ENCODE results near the gene ARV1.
"Not testable (repeated sequence)": the region's sequence is repeated elsewhere in the genome, so short reads cannot be mapped to it uniquely, and the experiment has no call there.

The ARV1 gene

DNA sequence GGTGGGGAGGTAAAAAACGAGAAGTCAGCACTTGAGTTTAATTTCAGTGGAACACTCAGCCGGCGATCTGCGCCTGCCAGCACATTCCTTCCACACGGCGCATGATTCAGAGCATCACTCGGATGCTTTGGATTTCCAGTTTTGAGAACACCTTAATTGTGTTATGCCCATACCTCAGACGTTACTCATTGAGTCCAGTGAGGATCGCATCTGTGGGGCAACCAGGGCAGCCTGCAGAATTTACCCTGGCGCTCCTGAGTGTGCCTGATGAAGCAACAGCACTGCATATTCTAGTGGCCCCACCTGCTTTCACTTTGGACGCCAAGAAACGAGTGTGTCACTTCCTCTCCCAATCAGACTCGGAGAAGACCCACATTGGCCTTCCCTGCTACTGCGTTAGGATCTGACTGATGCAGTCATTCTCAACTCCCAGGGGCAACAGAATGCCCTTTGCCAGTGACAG lies 41.3 kb downstream of the ARV1 start:
- no peak overlapping the region for H3K4me3 Mint-ChIP-seq

DNA sequence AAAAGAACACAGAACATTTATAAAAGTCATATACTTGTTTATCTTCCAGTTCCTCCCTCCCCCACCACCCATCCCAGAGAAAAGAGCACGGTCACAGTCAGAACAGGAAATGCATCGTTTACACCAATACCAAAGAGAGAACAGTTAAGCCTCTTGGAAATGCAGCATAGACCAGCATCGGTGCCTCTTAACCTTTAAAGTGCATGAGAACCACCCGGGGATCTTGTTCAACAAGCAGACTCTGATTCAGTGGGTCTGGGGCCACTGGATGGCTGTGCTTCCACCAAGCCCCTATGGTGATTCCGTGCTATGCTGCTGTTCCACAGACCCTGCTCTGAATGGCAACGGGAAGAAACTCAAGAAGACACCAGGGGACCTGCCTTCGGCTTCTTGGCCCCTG lies 41.9 kb downstream of the ARV1 start:
- DNase-seq (no peak), ATAC-seq (no peak)
- no peaks in the 10 kb centered on the region for H3K9me3 Mint-ChIP-seq
- H3K4me1 Mint-ChIP-seq = peaks cover 6% of the 10 kb centered on the region
- no peak overlapping the region for H3K4me3 Mint-ChIP-seq
- no peaks in the 10 kb centered on the region for H3K27me3 Mint-ChIP-seq
- H3K36me3 Mint-ChIP-seq (ENCODE audit: low read depth) = peaks cover 4% of the 10 kb centered on the region
- no peak overlapping the region for H3K27ac Mint-ChIP-seq

More for the DNA sequence above, 41.3 kb downstream of the ARV1 start:
- Mint-ChIP-seq H3K9me3 (no peaks in the 10 kb centered on the region), H3K36me3 (ENCODE audit: low read depth) (peaks cover 4% of the 10 kb centered on the region), H3K27me3 (no peaks in the 10 kb centered on the region), H3K4me1 (peaks cover 6% of the 10 kb centered on the region), H3K27ac (no peak overlapping the region)
- DNase-seq (no peak), ATAC-seq (peak; percentile 50)

DNA sequence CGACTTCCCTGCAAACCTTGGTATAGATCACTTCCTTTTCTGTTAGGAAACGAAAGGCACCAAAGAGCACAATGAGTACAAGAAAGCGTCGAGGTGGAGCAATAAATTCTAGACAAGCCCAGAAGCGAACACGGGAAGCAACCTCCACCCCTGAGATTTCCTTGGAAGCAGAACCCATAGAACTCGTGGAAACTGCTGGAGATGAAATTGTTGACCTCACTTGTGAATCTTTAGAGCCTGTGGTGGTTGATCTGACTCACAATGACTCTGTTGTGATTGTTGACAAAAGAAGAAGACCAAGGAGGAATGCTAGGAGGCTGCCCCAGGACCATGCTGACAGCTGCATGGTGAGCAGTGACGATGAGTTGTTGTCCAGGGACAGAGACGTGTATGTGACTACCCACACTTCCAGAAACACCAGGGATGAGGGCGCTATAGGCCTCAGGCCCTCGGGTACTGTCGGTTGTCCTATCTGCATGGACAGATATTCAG lies 42.7 kb downstream of the ARV1 start:
- no peak overlapping the region for H3K4me3 Mint-ChIP-seq

DNA sequence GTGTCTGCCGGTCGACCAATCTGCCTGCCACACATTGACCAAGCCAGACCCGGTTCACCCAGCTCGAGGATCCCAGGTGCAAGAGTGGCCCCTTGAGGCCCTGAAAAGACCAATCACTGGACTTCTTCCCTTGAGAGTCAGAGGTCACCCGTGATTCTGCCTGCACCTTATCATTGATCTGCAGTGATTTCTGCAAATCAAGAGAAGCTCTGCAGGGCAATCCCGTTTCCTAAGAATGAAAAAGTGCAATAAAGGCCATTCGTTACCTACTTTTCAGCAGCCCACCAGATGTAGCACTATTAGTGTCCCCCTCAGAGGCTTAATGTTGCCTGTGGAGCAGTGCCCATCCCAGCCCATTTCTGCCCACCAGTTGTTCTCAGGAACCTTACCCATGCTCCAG lies 43.6 kb downstream of the ARV1 start:
- H3K27ac Mint-ChIP-seq, H3K4me3 Mint-ChIP-seq, H3K4me1 Mint-ChIP-seq: not testable (repeated sequence)

More for the DNA sequence above, 42.7 kb downstream of the ARV1 start:
- Mint-ChIP-seq H3K9me3 (no peaks in the 10 kb centered on the region), H3K27ac (no peak overlapping the region), H3K36me3 (ENCODE audit: low read depth) (peaks cover 4% of the 10 kb centered on the region), H3K27me3 (no peaks in the 10 kb centered on the region), H3K4me1 (peaks cover 6% of the 10 kb centered on the region)
- DNase-seq = no peak
- no peak for ATAC-seq

DNA sequence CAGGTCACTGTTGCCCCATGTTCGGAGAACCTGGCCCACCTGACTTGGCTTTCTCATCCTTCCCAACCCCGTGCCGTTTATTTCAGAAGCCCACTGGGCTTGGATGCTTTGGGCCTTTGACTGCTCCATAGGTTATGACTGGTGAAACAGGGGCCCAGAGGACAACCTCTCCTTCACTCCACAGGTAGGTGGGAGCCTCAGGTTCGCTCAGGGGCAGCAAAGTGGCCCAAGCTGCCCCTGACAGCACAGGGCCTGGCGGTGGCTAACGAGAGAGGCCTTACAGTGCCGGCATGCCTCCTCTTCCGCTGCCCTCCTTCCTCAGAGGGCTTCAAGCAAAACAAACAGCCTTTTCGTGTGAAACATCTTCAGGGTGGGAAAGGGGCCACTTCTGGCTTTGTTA lies 44.3 kb downstream of the ARV1 start:
- no peaks in the 10 kb centered on the region for H3K9me3 Mint-ChIP-seq
- H3K27ac Mint-ChIP-seq = no peak overlapping the region
- H3K36me3 Mint-ChIP-seq (ENCODE audit: low read depth) = peaks cover 4% of the 10 kb centered on the region
- H3K4me3 Mint-ChIP-seq = no peak overlapping the region
- no peaks in the 10 kb centered on the region for H3K27me3 Mint-ChIP-seq
- H3K4me1 Mint-ChIP-seq = peaks cover 6% of the 10 kb centered on the region
- DNase-seq (no peak), ATAC-seq (no peak)

More for the DNA sequence above, 43.6 kb downstream of the ARV1 start:
- ATAC-seq; H3K36me3 Mint-ChIP-seq (ENCODE audit: low read depth); H3K9me3 Mint-ChIP-seq; DNase-seq; H3K27me3 Mint-ChIP-seq: not testable (repeated sequence)

DNA sequence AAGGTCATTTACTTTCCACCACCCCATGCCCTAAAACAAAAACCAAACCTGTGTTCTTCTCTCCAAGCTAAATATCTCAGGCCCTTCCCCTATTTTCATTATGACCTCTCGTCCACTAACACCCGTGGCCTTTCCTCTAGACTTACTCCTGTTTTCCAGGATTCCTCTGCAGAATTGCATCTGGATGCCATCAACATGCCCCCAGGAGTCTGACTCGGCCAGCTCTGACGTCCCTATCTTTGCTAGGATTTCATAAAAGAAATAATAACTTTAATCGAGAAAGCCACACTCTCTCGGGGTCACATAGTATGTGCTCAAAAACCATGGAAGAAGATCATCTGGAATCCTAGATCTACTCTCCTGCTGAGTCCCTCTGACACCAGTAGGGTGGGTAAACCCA lies 47.7 kb downstream of the ARV1 start:
- ATAC-seq (no peak), DNase-seq (no peak)
- H3K9me3 Mint-ChIP-seq = no peaks in the 10 kb centered on the region
- H3K4me1 Mint-ChIP-seq = peaks cover 3% of the 10 kb centered on the region
- no peak overlapping the region for H3K4me3 Mint-ChIP-seq
- H3K27me3 Mint-ChIP-seq = no peaks in the 10 kb centered on the region
- no peaks in the 10 kb centered on the region for H3K36me3 Mint-ChIP-seq (ENCODE audit: low read depth)
- no peak overlapping the region for H3K27ac Mint-ChIP-seq

DNA sequence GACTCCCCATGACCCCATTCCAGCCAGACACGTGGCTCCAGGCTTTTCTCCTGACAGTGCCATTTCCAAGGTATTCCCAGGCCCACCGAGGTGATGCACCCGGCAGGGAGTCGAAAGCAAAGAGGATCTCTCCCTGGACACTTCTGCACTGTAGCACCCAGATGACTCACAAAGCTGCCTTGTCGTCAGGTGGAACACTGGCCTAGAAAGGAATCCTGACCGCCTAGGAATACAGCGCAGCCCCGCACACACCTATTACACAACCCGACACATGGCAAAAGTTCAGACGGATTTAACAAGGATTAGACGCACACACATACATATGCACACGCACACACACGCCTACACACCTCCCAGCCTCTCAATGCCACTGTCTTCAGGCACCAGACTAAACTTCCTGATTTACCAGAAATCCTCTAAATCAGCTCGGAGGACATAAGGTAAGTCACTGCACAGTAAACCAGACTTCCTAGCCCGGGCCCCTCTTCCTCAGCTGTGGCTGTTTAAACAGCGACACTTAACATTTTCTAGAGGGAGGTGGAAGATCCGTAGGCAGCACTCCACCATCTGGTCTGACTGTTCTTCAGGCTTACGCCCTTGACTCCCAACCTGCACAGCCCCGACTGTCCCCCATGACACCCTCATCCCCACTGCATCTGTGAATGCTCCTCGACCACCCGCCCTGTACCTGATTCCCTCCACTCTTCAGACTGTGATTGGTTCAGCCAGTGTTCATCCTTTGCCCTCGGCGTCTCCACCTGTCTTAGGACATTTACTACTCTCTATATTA lies 48.4 kb downstream of the ARV1 start:
- DNase-seq (no peak), ATAC-seq (no peak)
- peaks cover 3% of the 10 kb centered on the region for H3K4me1 Mint-ChIP-seq
- no peaks in the 10 kb centered on the region for H3K27me3 Mint-ChIP-seq
- no peaks in the 10 kb centered on the region for H3K9me3 Mint-ChIP-seq
- no peak overlapping the region for H3K27ac Mint-ChIP-seq
- H3K4me3 Mint-ChIP-seq = no peak overlapping the region
- no peaks in the 10 kb centered on the region for H3K36me3 Mint-ChIP-seq (ENCODE audit: low read depth)

DNA sequence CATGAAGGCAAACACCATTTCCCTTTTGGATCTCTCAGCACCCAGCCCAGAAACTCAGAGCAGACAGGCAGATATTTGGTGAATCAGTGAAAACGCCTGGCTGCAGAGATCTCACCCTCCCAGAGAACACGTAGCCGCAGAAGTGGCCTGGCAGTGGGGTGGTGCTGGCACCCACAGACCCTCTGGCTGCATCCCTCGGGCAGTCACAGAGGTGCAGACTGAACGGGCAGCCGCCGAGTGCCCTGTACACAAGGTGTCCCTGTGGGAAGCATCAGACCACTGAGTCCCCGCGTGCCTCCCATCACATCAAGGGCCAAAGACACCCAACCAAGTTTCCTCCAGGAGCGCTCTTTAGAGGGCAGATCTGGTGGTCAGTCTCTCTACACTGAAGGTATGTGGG lies 49.1 kb downstream of the ARV1 start:
- H3K36me3 Mint-ChIP-seq (ENCODE audit: low read depth) = no peaks in the 10 kb centered on the region
- H3K4me1 Mint-ChIP-seq = peaks cover 6% of the 10 kb centered on the region
- H3K27ac Mint-ChIP-seq = no peak overlapping the region
- no peaks in the 10 kb centered on the region for H3K9me3 Mint-ChIP-seq
- no peak for DNase-seq
- H3K4me3 Mint-ChIP-seq = no peak overlapping the region
- no peak for ATAC-seq
- H3K27me3 Mint-ChIP-seq = no peaks in the 10 kb centered on the region

DNA sequence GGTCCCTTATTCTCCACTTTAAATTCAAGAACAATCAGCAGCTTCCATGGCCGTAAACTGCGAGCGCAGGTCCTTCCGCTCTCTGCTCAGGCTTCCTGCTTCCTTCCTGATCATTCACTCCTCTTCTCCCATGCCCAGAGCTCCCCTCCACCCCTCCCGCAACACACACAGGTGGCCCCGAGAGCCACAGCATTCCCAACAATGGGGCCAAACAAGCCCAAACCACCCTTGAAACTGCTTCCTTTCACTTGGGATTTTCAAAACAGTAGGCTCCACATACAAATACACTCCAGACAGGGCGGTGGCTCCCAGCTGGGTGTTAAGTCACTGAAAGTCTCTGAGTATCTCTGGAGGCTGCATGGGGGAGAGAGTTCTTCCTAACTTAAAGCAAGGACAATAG lies 49.8 kb downstream of the ARV1 start:
- Mint-ChIP-seq H3K27me3 (no peaks in the 10 kb centered on the region), H3K27ac (no peak overlapping the region), H3K4me1 (peaks cover 7% of the 10 kb centered on the region), H3K9me3 (no peaks in the 10 kb centered on the region), H3K4me3 (no peak overlapping the region), H3K36me3 (ENCODE audit: low read depth) (no peaks in the 10 kb centered on the region)
- DNase-seq = no peak
- no peak for ATAC-seq

DNA sequence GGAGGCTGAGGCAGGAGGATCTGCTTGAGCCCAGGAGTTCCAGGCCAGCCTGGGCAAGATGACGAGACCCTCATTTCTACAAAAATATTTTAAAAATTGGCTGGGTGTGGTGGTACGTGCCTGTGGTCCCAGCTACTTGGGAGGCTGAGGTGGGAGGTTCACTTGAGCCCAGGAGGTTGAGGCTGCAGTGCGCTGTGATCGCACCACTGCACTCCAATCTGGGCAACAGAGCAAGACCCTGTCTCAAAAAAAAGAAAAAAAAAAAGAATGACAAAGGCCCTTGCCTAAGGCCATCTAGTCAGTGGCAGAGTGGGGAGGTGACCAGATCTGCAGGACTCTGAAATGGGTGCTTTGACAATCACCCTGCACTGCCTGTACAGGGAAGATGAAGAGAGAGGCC lies 50.4 kb downstream of the ARV1 start:
- H3K4me3 Mint-ChIP-seq; H3K36me3 Mint-ChIP-seq (ENCODE audit: low read depth); H3K27ac Mint-ChIP-seq; ATAC-seq; DNase-seq; H3K4me1 Mint-ChIP-seq; H3K27me3 Mint-ChIP-seq; H3K9me3 Mint-ChIP-seq: not testable (repeated sequence)

DNA sequence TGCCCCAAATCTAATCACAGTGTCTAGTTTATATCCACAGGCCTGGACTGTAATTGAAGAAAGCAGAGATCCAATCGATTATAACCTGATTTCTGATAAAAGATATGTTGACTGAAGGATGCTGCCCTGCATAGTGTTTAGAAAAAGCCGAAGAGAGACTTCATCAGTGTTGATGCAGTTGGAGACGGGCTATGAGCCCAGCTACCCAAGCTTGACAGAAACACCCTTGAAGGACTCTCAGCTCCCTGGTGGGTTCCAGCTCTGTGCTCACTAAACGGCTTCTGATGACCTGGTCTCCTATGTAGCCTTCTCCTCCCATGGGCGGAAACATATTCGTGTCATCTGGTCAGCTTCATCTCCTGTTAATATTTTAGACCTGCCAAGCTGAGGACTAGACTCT lies 50.9 kb downstream of the ARV1 start:
- H3K9me3 Mint-ChIP-seq = no peaks in the 10 kb centered on the region
- no peak for ATAC-seq
- no peak overlapping the region for H3K27ac Mint-ChIP-seq
- no peak overlapping the region for H3K4me3 Mint-ChIP-seq
- no peaks in the 10 kb centered on the region for H3K36me3 Mint-ChIP-seq (ENCODE audit: low read depth)
- H3K27me3 Mint-ChIP-seq = no peaks in the 10 kb centered on the region
- DNase-seq = no peak
- H3K4me1 Mint-ChIP-seq = peaks cover 7% of the 10 kb centered on the region

DNA sequence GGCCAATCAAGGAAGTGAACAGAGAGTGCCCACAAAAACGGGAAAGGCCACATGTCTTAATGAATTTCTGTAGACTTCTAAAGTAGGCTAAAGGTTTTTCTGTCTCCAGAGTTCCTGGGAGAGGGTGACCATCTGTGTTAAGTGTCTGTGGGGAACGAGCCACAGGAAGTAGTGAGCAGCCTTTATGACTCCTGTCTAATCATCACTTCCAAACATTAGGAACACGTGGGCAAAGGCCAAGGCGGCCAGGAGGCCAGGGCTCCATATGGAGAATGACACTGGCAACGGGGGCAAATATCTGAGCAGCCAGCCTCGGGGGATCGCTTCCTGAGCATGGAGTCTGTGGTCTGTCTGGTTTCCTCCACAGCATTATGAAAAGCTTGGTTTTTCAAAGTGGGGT lies 54.1 kb downstream of the ARV1 start:
- H3K4me1 Mint-ChIP-seq = peaks cover 23% of the 10 kb centered on the region
- H3K36me3 Mint-ChIP-seq (ENCODE audit: low read depth) = peaks cover 9% of the 10 kb centered on the region
- no peaks in the 10 kb centered on the region for H3K9me3 Mint-ChIP-seq
- no peak for ATAC-seq
- H3K27me3 Mint-ChIP-seq = no peaks in the 10 kb centered on the region
- no peak overlapping the region for H3K4me3 Mint-ChIP-seq
- no peak overlapping the region for H3K27ac Mint-ChIP-seq
- no peak for DNase-seq

DNA sequence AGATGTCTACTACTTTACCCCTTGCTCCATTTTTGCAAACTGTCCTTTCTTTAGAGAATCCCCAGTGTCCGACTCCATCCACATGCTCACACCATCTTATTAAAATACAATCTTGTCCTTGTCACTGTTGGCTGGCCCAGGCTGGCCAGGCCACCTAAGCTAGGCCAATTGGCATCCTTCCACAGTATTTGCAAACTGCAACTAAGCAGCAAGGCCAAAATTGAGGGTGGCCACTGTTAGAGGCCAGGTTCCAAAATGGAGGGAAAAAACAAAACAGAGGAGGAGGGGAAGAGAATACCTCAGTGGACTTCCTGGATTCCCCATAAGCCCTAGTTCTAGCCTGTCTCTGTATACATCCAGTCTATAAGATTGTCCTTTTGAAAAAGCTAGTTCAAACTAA lies 56.9 kb downstream of the ARV1 start:
- Mint-ChIP-seq H3K4me1 (peaks cover 32% of the 10 kb centered on the region), H3K27me3 (no peaks in the 10 kb centered on the region), H3K36me3 (ENCODE audit: low read depth) (peaks cover 9% of the 10 kb centered on the region), H3K27ac (no peak overlapping the region), H3K9me3 (no peaks in the 10 kb centered on the region), H3K4me3 (no peak overlapping the region)
- ATAC-seq (no peak), DNase-seq (no peak)

DNA sequence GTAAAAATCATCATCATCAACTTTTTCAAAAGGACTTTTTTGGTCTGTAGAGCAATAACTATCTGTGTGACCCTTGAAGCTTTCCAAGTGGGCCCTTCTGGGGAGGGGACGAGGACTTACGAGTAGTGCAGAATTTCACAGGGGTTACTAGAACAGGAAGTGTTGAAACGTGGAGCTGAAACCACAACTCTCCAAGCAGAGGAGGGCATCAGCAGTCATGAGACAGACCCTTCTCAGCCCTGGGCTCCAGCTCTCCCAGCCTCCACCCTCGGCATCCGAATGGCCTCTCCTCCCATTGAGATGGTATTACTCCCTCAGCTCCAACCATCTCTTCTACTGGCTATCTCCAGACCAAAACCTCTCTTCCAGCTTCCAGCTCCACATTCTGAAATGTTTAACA lies 57.5 kb downstream of the ARV1 start:
- Mint-ChIP-seq H3K4me3 (no peak overlapping the region), H3K27ac (no peak overlapping the region), H3K9me3 (no peaks in the 10 kb centered on the region), H3K27me3 (peaks cover 2% of the 10 kb centered on the region), H3K36me3 (ENCODE audit: low read depth) (peaks cover 9% of the 10 kb centered on the region), H3K4me1 (peaks cover 35% of the 10 kb centered on the region)
- DNase-seq (no peak), ATAC-seq (no peak)

DNA sequence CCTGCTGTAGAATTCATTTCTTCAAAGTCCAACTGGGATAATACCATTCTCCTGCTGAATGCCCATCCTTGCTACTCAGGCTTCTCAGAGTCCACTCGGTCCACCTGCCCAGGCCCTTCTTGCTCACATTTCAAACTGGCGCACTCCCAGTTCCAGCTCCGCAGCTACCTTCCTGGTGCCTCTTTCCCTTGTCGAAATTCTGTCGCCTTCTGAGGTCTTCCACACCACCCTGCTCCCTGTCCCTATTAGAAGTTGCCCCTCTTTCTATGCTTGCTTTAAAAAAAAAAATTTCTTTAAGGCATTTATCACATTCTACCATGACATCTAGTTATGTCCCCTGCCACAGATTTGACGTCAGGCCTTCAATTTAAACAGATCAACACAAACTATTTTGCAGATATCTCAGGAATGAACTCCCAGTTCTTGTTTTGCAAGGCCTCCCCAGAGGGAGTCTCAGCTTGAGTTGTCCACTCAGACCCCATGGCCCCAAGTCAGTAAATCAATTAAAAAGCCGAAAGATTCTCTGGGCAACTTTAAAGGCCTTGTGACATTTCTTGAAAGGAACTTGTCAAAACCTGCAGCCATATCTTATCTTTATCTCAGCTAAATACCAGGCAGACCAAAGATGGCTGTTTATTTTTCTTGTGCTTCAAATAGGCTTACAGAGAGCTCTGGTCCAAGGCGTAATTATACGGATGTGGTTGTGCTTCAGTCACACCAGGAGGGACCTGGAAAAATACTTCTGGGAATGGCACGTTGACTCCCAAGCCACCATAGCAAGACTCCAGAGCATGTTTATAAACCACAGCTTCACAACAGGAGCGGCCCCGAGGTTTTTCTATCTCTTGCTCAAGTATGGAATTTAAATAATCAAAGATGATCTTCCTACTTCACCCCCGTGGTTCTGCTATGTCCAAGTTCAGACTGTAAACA lies 59.0 kb downstream of the ARV1 start:
- Mint-ChIP-seq H3K4me3 (peak overlapping the region; percentile 79), H3K9me3 (no peaks in the 10 kb centered on the region), H3K27me3 (peaks cover 2% of the 10 kb centered on the region), H3K27ac (no peak overlapping the region), H3K4me1 (peaks cover 36% of the 10 kb centered on the region), H3K36me3 (ENCODE audit: low read depth) (peaks cover 9% of the 10 kb centered on the region)
- no peak for ATAC-seq
- no peak for DNase-seq

All from activated naive CD8-positive, alpha-beta T cell treated with anti-CD3 and anti-CD28 coated beads, Interleukin-2, amount 50 U/mL, for 24 hours (primary cell).